ENCODE data around the gene TTBK2.

TTBK2 gene

DNA sequence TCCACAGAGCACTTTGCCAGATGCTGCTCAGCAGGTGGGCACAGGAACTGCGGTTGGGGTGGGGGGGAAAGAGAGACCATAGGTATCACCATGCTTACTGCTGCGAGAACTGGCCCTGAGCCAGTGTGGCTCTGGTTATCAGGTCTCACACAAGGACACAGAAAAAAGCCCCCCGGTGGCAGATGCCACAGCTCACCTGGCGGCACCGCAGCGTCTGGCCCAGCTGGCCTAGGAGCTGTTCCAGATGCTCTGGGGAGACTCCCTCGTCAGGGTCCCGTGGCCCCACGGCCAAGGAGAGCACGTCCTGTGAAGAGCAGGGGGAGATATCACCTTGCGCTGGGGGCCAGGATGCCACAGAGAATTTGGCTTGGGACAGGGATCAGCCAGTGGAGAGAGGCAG lies 194.5 kb downstream of the TTBK2 start:
- DNase-seq (ENCODE audit: low read depth): no peak

DNA sequence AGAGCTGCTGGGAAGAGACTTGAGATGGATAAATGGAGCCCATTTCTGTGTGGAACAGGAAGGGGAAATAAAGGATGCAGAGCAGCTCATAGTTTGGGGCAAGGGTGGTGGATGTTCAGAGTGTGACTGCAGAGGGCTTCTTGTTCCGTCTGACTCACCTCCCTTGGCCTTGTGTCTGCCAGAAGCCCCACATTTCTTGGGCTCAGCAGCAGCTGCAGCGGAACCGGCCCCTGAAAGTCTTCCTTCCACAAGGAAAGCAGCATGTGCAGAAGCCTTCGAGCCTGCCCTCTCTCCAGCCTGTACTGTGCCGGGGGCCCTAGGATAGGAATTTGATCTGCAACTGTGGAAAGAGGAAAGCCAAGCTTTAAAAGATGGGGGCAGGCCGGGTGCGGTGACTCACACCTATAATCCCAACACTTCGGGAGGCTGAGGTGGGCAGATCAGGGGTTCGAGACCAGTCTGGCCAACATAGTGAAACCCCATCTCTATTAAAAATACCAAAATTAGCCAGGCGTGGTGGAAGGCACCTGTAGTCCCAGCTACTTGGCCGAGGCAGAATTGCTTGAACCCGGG lies 195.2 kb downstream of the TTBK2 start:
- DNase-seq (ENCODE audit: low read depth): no peak

DNA sequence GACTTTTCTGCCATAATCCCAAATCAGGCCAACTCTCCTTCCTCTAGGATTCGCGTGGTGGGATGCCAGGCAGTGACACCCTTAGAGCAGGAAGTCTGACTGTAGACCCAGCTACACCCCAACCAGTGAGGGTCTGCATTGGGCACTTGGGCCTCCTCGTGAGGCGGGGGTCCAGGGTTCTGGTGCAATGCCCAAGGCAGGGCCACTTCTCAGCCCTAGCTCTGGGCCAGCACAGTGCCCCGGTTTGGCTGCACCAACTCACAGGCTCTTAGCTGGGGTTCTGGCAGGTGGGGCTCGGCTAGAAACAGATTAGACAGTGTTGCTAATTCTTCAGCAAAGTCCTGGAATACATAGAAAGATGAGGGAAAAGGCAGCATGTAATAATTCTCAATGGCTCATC lies 196.3 kb downstream of the TTBK2 start:
- DNase-seq (ENCODE audit: low read depth): no peak

DNA sequence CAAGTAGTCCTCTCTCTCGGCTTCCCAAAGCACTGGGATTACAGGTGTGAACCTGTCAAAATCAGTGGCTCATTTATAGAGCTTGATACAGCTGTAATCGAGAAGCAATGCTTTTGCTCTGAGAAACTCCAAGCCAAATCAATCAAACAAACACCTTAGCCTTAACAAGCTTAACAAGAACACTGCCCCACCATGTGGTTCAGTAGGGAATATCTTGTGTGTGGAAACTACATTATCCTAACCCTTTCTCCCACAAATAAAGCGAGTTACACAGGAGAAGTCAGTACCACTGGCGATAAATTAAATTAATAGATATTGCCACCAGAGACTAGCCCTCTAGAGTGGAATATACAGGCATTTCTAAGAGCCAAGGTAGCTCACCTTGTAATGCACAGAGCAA lies 197.5 kb downstream of the TTBK2 start:
- DNase-seq (ENCODE audit: low read depth): no peak

DNA sequence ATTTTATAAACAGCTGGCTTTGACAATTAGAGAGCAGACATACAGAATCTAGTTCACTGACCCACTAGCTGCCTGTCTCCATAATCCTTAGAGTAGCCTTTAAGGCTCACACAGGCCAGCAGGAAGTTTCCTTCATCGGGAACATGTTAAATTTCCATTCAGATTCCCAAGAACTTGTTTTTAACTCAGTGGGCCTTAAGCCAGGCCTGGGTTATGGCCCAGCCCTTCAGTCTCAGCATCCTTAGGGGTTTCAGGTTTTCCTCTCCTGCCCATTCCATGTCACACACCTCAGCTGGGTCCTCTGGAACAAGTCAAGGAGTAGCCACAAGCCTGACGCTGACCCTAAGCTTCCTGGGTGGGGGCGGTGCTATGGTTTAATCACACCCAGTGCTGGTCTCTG lies 198.7 kb downstream of the TTBK2 start:
- DNase-seq (ENCODE audit: low read depth): no peak

DNA sequence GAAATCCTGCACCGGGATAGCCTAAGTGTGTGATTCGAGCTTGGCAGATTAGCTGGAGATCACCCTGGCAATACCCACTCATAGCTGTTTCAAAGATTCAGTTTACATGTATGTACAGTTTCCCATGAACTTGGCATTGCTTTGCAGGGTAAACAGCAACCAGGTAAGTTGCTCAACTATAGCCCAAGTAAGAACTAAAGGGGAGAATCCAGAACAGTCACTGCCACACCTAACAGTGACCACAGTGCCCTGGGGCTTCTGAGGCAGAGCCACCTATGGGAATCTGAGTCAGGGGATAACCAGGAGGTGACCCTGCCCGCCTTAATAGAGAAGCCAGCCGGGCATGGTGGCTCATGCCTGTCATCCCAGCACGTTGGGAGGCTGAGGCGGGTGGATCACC lies 199.6 kb downstream of the TTBK2 start:
- DNase-seq (ENCODE audit: low read depth): no peak

DNA sequence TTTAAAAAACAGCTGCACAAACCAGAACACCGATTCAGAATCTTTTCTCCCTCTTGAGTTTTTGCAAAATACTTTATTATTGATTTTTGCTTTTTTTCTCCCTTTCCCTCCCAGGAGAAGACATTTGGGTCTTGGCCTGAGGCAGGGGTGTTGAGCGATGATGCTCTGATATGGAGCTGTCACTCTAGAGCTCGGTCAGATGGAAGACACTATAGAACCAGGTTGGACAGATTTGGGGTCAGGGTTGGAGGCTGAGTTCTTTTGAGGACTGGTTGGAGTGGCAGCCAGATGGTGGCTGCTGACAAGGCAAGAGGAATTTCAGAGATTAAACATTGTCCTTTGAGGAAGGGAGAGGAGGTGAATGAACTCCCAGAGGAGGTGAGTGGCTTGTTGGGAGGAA lies 200.5 kb downstream of the TTBK2 start:
- no peak for DNase-seq (ENCODE audit: low read depth)

DNA sequence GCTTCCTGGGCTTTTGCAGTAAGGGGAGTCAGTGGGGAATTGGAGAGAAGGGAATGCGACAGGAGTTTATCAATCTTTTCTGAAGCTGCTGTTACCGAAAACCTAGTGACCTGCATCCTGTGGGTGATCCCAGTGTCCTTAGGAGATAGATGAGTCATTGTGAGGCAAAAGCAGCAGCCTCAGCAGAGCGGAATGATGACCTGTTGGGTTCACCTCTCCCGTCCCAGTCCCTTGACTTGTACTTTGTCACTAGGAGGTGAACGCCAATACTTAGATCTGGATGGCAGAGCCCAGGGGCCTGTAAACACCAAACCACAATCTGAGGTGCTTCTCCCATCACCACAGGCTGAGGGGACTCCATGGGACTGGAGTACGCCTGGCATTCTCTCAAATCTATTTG lies 201.5 kb downstream of the TTBK2 start:
- no peak for DNase-seq (ENCODE audit: low read depth)

DNA sequence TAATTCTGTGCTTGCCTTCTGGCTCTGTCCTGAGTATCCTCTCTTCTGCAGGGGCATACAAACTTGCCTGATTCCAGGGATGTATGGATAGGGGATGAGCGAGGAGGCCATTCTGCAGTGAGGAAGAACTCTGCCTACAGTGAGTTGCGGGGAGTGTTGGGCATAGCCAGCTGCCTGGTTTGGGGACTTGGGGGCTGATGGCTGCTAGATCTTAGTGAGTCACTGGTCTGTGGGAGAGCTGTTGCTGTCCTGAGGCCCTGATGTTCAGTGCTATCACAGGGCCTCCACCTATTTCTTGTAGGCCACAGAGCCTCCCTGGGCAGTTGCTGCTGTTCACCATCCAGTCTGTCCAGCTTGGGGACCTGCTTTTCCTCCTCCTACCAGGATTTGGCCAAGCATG lies 204.0 kb downstream of the TTBK2 start:
- DNase-seq (ENCODE audit: low read depth): no peak

DNA sequence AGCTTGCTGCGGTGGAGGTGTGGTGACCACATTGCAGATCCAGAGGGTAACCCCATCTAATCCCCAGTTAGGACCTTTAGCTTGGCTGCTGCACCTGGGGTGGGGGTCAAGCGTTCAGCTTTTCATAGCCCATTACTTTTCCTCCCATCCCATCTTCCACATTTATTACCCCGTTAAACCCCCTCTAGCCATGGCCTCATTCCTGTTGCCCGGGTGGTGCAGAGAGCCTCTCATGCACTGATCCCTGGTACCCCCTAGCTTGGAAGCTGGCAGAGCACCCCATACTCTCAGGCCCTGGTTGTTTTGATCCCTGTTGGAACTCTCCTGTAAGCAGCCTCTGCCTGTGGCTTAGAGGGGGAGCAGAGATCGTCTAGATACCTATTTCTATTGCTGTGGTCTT lies 204.5 kb downstream of the TTBK2 start:
- no peak for DNase-seq (ENCODE audit: low read depth)

DNA sequence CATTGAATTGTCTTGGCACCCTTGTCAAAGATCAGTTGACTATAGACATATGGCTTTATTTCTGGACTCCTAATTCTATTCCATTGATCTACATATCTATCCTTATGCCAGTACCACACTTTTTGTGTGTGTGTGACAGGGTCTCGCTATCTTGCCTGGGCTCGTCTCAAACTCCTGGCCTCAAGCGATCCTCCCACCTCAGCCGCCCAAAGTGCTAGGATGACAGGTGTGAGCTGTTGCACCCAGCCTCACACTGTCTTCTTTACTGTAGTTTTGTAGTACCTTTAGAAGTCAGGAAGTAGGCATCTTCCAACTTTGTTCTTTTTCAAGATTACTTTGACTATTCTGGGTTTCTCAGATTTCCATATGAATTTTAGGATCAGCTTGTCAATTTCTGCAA lies 208.0 kb downstream of the TTBK2 start:
- no peak for DNase-seq (ENCODE audit: low read depth)

DNA sequence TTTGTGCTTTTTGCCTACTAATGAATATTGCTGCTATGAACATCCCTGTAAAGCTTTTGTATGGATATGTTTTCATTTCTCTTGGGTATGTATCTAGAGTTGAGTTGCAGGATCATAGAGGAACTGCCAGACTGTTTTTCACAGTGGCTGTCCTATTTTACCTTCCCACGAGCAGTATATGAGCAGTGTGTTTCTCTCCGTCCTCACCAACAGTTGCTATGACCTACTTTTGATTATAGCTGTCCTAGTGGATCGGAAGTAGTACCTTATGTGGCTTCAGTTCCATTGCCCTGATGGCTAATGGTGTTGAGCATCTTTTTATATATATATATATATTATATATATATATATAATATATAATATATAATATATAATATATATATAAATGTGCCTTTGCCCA lies 208.8 kb downstream of the TTBK2 start:
- no peak for DNase-seq (ENCODE audit: low read depth)

DNA sequence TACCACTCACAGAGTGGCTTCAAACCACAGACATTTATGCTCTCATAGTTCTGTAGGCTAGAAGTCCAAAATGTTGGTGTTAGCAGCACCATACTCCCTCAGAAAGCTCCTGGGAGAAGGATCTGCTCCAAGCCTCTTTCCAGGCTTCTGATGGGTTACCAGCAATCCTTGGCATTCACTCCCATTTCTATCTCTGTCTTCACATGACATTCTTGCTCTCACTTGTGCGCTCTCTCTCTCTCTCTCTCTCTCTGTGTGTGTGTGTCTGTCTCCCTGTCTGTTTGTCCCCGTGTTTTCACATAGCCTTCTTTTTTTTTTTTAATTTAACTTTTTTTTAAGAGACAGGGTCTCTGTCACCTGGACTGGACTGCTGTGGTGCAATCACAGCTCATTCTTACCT lies 209.9 kb downstream of the TTBK2 start:
- no peak for DNase-seq (ENCODE audit: low read depth)

DNA sequence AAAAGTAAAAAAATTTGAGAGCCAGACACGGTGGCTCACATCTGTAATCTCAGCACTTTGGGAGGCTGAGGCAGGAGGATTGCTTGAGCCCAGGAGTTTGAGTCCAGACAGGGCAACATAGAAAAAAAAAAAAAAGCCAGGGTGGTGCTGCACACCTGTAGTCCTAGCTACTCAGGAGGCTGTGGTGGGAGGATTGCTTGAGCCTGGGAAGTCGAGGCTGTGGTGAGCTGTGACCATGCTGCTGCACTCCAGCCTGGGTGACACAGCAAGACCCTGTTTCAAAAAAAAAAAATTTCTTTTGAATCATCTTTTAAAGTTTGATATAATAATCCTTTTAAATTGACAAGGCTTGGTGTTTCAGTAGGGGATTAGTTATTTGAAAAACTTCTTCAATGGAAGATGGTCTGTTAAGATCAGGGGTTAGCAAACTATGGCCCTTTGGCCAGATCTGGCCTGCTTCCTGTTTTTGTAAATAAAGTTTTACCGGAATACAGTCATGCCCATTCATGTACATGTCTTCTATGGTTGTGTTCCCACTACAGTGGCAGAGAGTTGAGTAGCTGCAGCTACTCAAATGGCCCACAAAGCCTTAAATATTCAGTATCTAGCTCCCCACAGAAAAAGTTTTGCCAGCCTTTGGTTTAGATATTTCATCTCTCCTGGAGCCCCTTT lies 212.6 kb downstream of the TTBK2 start:
- no peak for DNase-seq (ENCODE audit: low read depth)

DNA sequence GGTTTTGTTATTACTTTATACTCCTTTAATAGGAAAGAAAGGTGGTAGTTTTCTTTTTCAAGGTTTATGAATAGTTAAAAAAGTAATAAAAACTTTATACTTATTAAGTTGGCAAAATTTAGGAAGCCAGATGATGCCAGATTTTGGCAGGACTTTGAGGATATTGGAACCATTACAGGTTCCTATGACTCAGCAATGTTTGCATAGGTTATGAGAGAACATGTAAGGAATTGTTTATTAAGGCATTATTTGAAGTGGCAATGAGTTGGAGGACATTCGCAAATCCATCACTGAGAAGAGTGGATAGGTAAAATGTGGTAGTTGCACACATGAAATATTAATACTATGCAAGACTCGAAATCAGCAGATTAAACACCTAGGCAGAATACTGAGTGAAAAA lies 213.5 kb downstream of the TTBK2 start:
- no peak for DNase-seq (ENCODE audit: low read depth)

DNA sequence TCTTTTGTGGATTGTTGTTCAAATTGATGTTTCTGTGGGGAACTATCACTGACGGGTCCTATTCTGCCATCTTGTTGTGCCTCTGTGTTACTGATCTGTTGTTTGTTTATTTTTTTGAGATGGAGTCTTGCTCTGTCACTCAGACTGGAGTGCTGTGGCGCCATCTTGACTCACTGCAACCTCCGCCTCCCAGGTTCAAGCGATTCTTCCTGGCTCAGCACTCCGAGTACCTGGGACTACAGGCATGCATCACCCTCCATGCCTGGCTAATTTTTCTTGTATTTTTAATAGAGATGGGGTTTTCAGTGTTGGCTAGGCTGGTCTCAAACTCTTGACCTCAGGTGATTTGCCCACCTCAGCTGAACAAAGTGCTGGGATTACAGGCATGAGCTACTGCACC lies 215.2 kb downstream of the TTBK2 start:
- no peak for DNase-seq (ENCODE audit: low read depth)

DNA sequence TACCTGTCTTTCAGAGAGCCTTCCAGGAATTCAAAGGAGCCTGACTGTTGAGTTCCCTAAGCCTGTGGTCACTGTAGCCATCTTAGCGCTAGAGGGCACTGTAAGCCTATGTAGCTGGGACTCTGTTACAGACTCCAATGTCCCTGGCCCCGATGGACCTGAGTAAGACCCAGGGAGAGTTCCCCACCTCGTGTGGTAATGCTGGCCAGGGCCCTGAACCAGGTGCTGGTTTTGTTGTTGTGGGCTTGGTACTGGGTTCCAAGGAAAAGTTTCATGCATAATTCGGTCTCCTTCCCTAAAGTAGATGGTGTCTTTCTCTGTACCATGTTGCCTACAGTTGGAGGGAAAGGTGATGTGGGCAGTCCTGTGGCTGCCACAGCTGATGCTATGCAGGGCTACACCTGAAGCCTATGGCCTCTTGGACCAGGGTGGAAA lies 216.1 kb downstream of the TTBK2 start:
- peak; percentile 32 for DNase-seq (ENCODE audit: low read depth)

DNA sequence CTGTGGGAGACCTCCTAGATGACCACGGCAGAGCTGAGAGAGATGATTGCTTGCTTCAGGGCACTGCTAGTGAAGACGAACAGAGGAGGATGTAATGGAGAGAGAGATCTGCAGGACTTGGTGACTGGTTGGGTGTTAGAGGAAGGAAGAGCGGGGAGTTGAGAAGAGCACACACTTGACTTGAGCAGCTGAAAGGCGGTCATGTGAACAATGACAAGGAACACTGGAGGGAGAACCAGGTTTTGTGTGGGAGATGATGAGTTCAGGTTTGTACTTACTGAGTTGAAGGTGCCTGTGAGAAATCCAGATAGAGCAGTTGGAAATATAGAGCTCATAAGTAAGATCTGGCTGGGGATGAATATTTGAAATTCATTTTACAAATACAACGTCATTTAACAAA lies 224.0 kb downstream of the TTBK2 start:
- DNase-seq (ENCODE audit: low read depth): no peak

DNA sequence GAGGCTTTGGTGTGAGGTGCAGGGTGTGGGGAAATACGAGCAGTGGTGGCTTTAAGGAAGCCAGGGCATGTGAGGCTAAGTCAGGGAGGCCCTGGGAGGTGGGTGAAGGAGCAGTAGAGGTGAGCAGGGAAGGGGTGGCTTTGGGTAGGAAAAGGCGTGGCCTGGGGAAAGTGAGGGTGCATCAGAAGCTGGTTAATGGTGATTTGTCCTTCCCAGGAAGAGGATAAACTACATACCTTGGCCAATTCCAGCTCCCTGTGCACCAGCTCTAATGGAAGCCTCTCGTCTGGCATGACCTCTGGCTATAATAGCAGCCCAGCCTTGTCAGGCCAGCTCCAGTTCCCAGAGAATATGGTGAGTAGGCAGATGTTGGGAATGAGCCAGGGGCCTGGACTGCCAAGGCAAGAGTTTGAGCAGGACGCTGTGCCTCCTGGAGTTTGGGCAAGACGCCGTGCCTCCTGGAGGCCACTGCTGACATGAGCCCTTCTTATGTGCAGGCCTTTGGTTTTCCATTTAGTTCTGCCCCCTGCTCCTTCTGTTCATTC lies 225.0 kb downstream of the TTBK2 start:
- no peak for DNase-seq (ENCODE audit: low read depth)

DNA sequence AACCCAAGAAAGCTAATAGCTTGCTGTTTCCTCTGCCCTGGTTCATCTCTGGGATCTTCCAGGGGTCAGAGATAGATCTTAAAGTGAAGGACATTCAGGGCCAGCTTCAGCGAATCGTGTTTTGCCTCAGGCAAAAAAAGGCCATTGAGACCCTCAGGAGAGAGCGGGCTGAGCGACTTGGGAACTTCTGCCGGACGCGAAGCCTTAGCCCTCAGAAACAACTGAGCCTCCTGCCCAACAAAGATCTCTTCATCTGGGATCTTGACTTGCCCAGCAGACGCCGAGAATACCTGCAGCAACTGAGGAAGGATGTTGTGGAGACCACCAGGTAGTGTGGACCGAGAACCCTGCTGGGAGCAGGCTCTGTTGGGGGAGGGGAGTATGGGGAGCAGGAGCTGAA lies 226.2 kb downstream of the TTBK2 start:
- DNase-seq (ENCODE audit: low read depth): no peak

DNA sequence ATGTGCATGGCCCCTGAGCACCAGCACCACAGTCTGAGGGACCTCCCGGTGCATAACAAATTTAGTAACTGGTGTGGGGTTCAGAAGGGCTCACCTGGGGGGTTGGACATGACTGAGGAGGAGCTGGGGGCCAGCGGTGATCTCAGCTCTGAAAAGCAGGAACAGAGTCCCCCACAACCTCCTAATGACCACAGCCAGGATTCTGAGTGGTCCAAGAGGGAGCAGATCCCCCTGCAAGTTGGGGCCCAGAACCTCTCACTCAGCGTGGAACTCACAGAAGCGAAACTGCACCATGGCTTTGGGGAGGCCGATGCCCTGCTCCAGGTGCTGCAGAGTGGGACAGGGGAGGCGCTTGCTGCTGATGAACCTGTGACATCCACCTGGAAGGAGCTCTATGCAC lies 226.6 kb downstream of the TTBK2 start:
- no peak for DNase-seq (ENCODE audit: low read depth)

DNA sequence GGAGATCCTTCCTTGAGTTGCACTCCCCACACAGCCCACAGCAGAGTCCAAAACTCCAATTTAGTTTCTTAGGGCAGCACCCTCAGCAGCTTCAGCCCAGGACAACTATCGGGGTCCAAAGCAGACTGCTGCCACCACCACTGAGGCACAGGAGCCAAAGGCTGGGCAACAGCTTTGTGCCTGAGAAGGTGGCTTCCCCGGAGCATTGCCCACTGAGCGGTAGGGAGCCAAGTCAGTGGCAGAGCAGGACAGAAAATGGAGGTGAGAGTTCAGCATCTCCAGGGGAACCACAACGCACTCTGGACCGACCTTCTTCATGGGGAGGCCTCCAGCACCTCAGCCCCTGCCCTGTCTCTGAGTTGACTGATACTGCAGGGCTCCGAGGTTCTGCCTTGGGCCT lies 227.1 kb downstream of the TTBK2 start:
- no peak for DNase-seq (ENCODE audit: low read depth)

DNA sequence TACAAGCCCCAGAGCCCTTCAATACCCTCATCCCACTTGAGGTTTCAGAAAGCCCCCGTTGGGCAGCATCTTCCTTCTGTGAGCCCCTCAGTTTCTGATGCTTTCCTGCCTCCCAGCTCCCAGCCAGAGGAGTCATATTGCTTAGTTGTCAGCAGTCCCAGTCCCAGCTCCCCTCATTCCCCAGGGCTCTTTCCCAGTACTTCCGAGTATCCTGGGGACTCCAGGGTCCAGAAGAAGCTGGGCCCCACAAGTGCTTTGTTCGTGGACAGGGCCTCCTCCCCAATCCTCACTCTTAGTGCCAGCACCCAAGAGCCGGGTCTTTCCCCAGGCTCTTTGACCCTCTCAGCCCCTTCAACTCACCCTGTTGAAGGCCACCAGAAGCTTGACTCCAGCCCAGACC lies 227.6 kb downstream of the TTBK2 start:
- no peak for DNase-seq (ENCODE audit: low read depth)

DNA sequence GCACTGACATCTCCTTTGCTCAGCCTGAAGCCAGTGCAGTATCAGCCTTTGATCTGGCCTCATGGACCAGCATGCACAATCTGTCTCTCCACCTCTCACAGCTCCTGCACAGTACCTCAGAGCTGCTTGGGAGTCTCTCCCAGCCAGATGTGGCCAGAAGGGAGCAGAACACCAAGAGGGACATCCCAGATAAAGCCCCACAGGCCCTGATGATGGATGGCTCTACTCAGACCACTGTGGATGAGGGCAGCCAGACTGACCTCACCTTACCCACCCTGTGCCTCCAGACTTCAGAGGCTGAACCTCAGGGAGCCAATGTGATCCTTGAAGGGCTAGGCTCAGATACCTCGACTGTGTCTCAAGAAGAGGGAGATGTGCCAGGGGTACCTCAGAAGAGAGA lies 228.0 kb downstream of the TTBK2 start:
- no peak for DNase-seq (ENCODE audit: low read depth)

All from stimulated activated CD8-positive, alpha-beta memory T cell treated with anti-CD3 and anti-CD28 coated beads, Interleukin-12 subunit alpha, Interleukin-12 subunit beta, amount 100 ng/mL, for 1 hour (primary cell).